ENCODE results near the gene NPHS1. TPM values are rescaled to one million over a fixed set of nuclear protein-coding genes. Genes with fewer than 3 reads are reported as not detected.
"Not testable (repeated sequence)": the region's sequence is repeated elsewhere in the genome, so short reads cannot be mapped to it uniquely, and the experiment has no call there.

The NPHS1 gene
- total and polyA plus RNA-seq, 9 of the 15 experiments (the other 6 are each of a cell fraction or from before 2014, with no cell fraction given) = 0.01 to 0.28 (median 0.14) TPM; not detected in 5

GRCh38 chr19:35836096-35836495 lies 16.2 kb downstream of the NPHS1 start:
- H4K20me1 ChIP-seq (replicated peaks; ENCODE audit: control insufficient read depth, insufficient read depth, low read length); H3K36me3 ChIP-seq (ENCODE audit: control insufficient read depth, insufficient read depth, low read length); H2AFZ ChIP-seq (ENCODE audit: low read depth, low read length); ATAC-seq; FAIRE-seq; CTCF ChIA-PET (ENCODE audit: low intra/inter-chr PET ratio); H3K4me3 ChIP-seq; H3K9me3 ChIP-seq (replicated peaks; ENCODE audit: control insufficient read depth, insufficient read depth, low read depth, low read length); in situ Hi-C loops (cut with MboI); H3K79me2 ChIP-seq (ENCODE audit: control insufficient read depth, insufficient read depth, low read length); DNase-seq (ENCODE audit: extremely low read depth in 1 of 4, low spot score in 3 of 4); H3K4me2 ChIP-seq (ENCODE audit: insufficient read depth, low read length); H3K9ac ChIP-seq (ENCODE audit: insufficient read depth in 1 of 2, low read depth in 2 of 2, low read length in 2 of 2); H3K9me1 ChIP-seq (ENCODE audit: control insufficient read depth, insufficient read depth, low read length); BruUV-seq (replicated peaks); H3K4me1 ChIP-seq (replicated peaks in 1 of 2; ENCODE audit: control insufficient read depth in 2 of 2, insufficient read depth in 2 of 2, low read length in 2 of 2); H3K27ac ChIP-seq (ENCODE audit: extremely low read depth, low read depth, low read length); intact Hi-C loops (cut with micrococcal nuclease): not testable (repeated sequence)
- peaks cover 12 to 42% of the 10 kb centered on the region in 2 experiments; a peak in 4 of 5 replicates for H3K27me3 ChIP-seq (ENCODE audit: control insufficient read depth in 2 of 2, insufficient read depth in 2 of 2, low read length in 2 of 2)
- POLR2A ChIA-PET = interaction anchor here (0.5 to 0.8 kb wide), 2 partner anchors 11 to 101 kb away, joined by 3 to 4 read pairs; no protein-coding TSS in a partner anchor
- 0% methylated on average over 11 of the region's 11 CpGs for WGBS (ENCODE audit: insufficient coverage, low coverage, missing lambda C conversion rate)
- TF ChIP-seq ZFP91 (CRISPR knock-in tag; IDR thresholded peaks at IDR 0.05) (0 out of 2 replicates have a peak, but pooled peaks have one; percentile 53), ZNF384 (IDR thresholded peaks at IDR 0.05; ENCODE audit: low read depth, low read length) (0 out of 2 replicates have a peak, but pooled peaks have one; percentile 57)

GRCh38 chr19:35833972-35834371 lies 18.3 kb downstream of the NPHS1 start:
- no peak overlapping the region for H2AFZ ChIP-seq (ENCODE audit: low read depth, low read length)
- H3K9me3 ChIP-seq (replicated peaks; ENCODE audit: control insufficient read depth, insufficient read depth, low read depth, low read length) = no peaks in the 10 kb centered on the region
- no peak for ATAC-seq
- H3K9ac ChIP-seq (ENCODE audit: insufficient read depth in 1 of 2, low read depth in 2 of 2, low read length in 2 of 2) = no peak overlapping the region
- ChIA-PET POLR2A (no interaction called here), CTCF (ENCODE audit: low intra/inter-chr PET ratio) (no interaction called here)
- no TSS peak for BruUV-seq (replicated peaks)
- no peak overlapping the region for H3K27ac ChIP-seq (ENCODE audit: extremely low read depth, low read depth, low read length)
- no peak for DNase-seq (ENCODE audit: extremely low read depth in 1 of 4, low spot score in 3 of 4)
- in situ Hi-C loops (cut with MboI) (no loop called here), intact Hi-C loops (cut with micrococcal nuclease) (no loop called here)
- H4K20me1 ChIP-seq (replicated peaks; ENCODE audit: control insufficient read depth, insufficient read depth, low read length) = peaks cover 2% of the 10 kb centered on the region; the same call in 1 of the 2 replicates
- no peak overlapping the region for H3K4me2 ChIP-seq (ENCODE audit: insufficient read depth, low read length)
- no peaks in the 10 kb centered on the region for H3K9me1 ChIP-seq (ENCODE audit: control insufficient read depth, insufficient read depth, low read length)
- no peak overlapping the region for H3K4me3 ChIP-seq
- FAIRE-seq = no peak
- H3K79me2 ChIP-seq (ENCODE audit: control insufficient read depth, insufficient read depth, low read length) = no peaks in the 10 kb centered on the region
- H3K4me1 ChIP-seq (replicated peaks in 1 of 2; ENCODE audit: control insufficient read depth in 2 of 2, insufficient read depth in 2 of 2, low read length in 2 of 2) = no peaks in the 10 kb centered on the region
- 4% methylated on average over 7 of the region's 7 CpGs for WGBS (ENCODE audit: insufficient coverage, low coverage, missing lambda C conversion rate)
- H3K36me3 ChIP-seq (ENCODE audit: control insufficient read depth, insufficient read depth, low read length) = no peaks in the 10 kb centered on the region
- peaks cover 15 to 44% of the 10 kb centered on the region in 2 experiments for H3K27me3 ChIP-seq (ENCODE audit: control insufficient read depth in 2 of 2, insufficient read depth in 2 of 2, low read length in 2 of 2)
- no peak for TF ChIP-seq MXD1 (CRISPR knock-in tag; IDR thresholded peaks at IDR 0.05; ENCODE audit: borderline replicate concordance, poor library complexity, severe bottlenecking)
- TF ChIP-seq RAD51 (IDR thresholded peaks at IDR 0.05; ENCODE audit: borderline replicate concordance, low read depth) = 0 out of 2 replicates have a peak, but pooled peaks have one; percentile 30
- peak; percentile 48; the same call in 1 of the 2 replicates for TF ChIP-seq USF2 (CRISPR knock-in tag; IDR thresholded peaks at IDR 0.05)
- no peak for TF ChIP-seq C11orf30 (IDR thresholded peaks at IDR 0.05; ENCODE audit: low read depth)
- no peak for TF ChIP-seq MAFG (tag; conservative IDR thresholded peaks at IDR 0.05)
- no peak for TF ChIP-seq FOXO4 (CRISPR knock-in tag; IDR thresholded peaks at IDR 0.05)
- no peak for TF ChIP-seq ZFP91 (CRISPR knock-in tag; IDR thresholded peaks at IDR 0.05)

Measured in K562 (cell line).